H9 (cell line): ENCODE measurements around the gene THRB. TPM values are rescaled to one million over a fixed set of nuclear protein-coding genes. Genes with fewer than 3 reads are reported as not detected.

Experiments
- DNase-seq: peaks from one replicate; pipeline ENCODE4 v3.0.0-alpha.2; 2017
- H2AFZ ChIP-seq: one replicate; pipeline ENCODE4 v1.6.1; 2013; ENCODE audit warnings: mild to moderate bottlenecking, low read length, control low read depth, moderate library complexity
- H2AK5ac ChIP-seq: 2 replicates; pipeline ENCODE4 v1.6.1; 2013; ENCODE audit warnings: low read length, control low read depth, mixed read lengths; ENCODE audit not compliant: insufficient read length
- H2BK120ac ChIP-seq: one replicate; pipeline ENCODE4 v1.6.1; 2013; ENCODE audit warnings: low read depth, mild to moderate bottlenecking, low read length, control low read depth, inconsistent platforms; ENCODE audit not compliant: poor library complexity, severe bottlenecking
- H2BK12ac ChIP-seq: 2 replicates; pipeline ENCODE4 v1.6.1; 2013; ENCODE audit warnings: low read length, control low read depth, mixed read lengths, low read depth; ENCODE audit not compliant: insufficient read length
- H2BK15ac ChIP-seq: 2 replicates; pipeline ENCODE4 v1.6.1; 2013; ENCODE audit warnings: low read depth, low read length, control low read depth
- H2BK20ac ChIP-seq: one replicate; pipeline ENCODE4 v1.6.1; 2013; ENCODE audit warnings: low read depth, mild to moderate bottlenecking, low read length, control low read depth, inconsistent platforms; ENCODE audit not compliant: poor library complexity, severe bottlenecking
- H2BK5ac ChIP-seq: 2 replicates; pipeline ENCODE4 v1.6.1; 2013; ENCODE audit warnings: low read length, control low read depth, mixed read lengths; ENCODE audit not compliant: insufficient read length
- H3K14ac ChIP-seq: 2 replicates; pipeline ENCODE4 v1.6.1; 2013; ENCODE audit warnings: low read length, control low read depth; ENCODE audit not compliant: insufficient read depth
- H3K18ac ChIP-seq: 2 replicates; pipeline ENCODE4 v1.6.1; 2013; ENCODE audit warnings: low read depth, mild to moderate bottlenecking, mixed read lengths, low read length, control low read depth; ENCODE audit not compliant: insufficient read length
- H3K23ac ChIP-seq: 2 replicates; pipeline ENCODE4 v1.6.1; 2013; ENCODE audit warnings: low read length, control low read depth, mixed read lengths, low read depth; ENCODE audit not compliant: insufficient read length
- H3K23me2 ChIP-seq: 2 replicates; pipeline ENCODE4 v1.6.1; 2013; ENCODE audit warnings: low read depth, mild to moderate bottlenecking, mixed read lengths, low read length, control low read depth; ENCODE audit not compliant: insufficient read length, poor library complexity, severe bottlenecking
- H3K27ac ChIP-seq: 2 replicates; pipeline ENCODE4 v1.5.1; 2013; ENCODE audit warnings: low read length, control low read depth, mixed read lengths, low read depth; ENCODE audit not compliant: insufficient read length
- H3K27me3 ChIP-seq: 2 replicates; pipeline ENCODE4 v1.6.1; 2013; ENCODE audit warnings: low read length, control low read depth, inconsistent platforms; ENCODE audit not compliant: insufficient read depth
- H3K4ac ChIP-seq: 2 replicates; pipeline ENCODE4 v1.6.1; 2013; ENCODE audit warnings: low read depth, mild to moderate bottlenecking, control low read depth, inconsistent platforms, low read length, moderate library complexity
- H3K4me1 ChIP-seq: 2 replicates; pipeline ENCODE4 v1.6.1; 2013; ENCODE audit warnings: low read length, control low read depth, inconsistent platforms; ENCODE audit not compliant: insufficient read depth
- H3K4me2 ChIP-seq: 2 replicates; pipeline ENCODE4 v1.6.1; 2013; ENCODE audit warnings: low read length, control low read depth, mixed read lengths; ENCODE audit not compliant: insufficient read length, insufficient read depth
- H3K56ac ChIP-seq: 2 replicates; pipeline ENCODE4 v1.6.1; 2013; ENCODE audit warnings: low read depth, mild to moderate bottlenecking, mixed read lengths, low read length, control low read depth; ENCODE audit not compliant: insufficient read length
- H3K79me1 ChIP-seq: 2 replicates; pipeline ENCODE4 v1.6.1; 2013; ENCODE audit warnings: low read depth, mild to moderate bottlenecking, moderate library complexity, low read length, control low read depth, inconsistent platforms; ENCODE audit not compliant: insufficient read depth, poor library complexity, severe bottlenecking
- H3K79me2 ChIP-seq: 2 replicates; pipeline ENCODE4 v1.6.1; 2013; ENCODE audit warnings: low read length, control low read depth, inconsistent platforms; ENCODE audit not compliant: insufficient read depth
- H3K9ac ChIP-seq: 2 replicates; pipeline ENCODE4 v1.6.1; 2013; ENCODE audit warnings: low read length, control low read depth, mixed read lengths; ENCODE audit not compliant: insufficient read length; ENCODE audit errors: extremely low read depth
- H3K9me3 ChIP-seq: one replicate; pipeline ENCODE4 v1.6.1; 2013; ENCODE audit warnings: low read depth, low read length, inconsistent platforms; ENCODE audit not compliant: control insufficient read depth
- H3T11ph ChIP-seq: one replicate; pipeline ENCODE4 v1.6.1; 2013; ENCODE audit warnings: mild to moderate bottlenecking, low read length, control low read depth, inconsistent platforms
- H4K20me1 ChIP-seq: one replicate; pipeline ENCODE4 v1.6.1; 2013; ENCODE audit not compliant: control insufficient read depth, insufficient read length, insufficient read depth
- H4K5ac ChIP-seq: 2 replicates; pipeline ENCODE4 v1.6.1; 2013; ENCODE audit warnings: low read depth, mild to moderate bottlenecking, mixed read lengths, low read length, control low read depth; ENCODE audit not compliant: insufficient read length
- H4K8ac ChIP-seq: replicated peaks from 2 replicates; pipeline ENCODE4 v1.6.1; 2013; ENCODE audit warnings: low read length, control low read depth, mixed read lengths, low read depth; ENCODE audit not compliant: insufficient read length
- H4K91ac ChIP-seq: 2 replicates; pipeline ENCODE4 v1.6.1; 2013; ENCODE audit warnings: low read depth, mild to moderate bottlenecking, moderate library complexity, mixed read lengths, low read length, control low read depth; ENCODE audit not compliant: insufficient read length
- H3K27ac Mint-ChIP-seq, 3 experiments: 2 replicates in 2 of 3; 3 replicates in 1 of 3; pipeline ENCODE4 v1.8.0; 2020 to 2021; ENCODE audit warnings: mixed read lengths in 3 of 3, mild to moderate bottlenecking in 1 of 3, moderate library complexity in 1 of 3
- H3K27me3 Mint-ChIP-seq: 2 replicates; pipeline ENCODE4 v1.8.0; 2021; ENCODE audit warnings: low read depth, mild to moderate bottlenecking, moderate library complexity, mixed read lengths
- H3K36me3 Mint-ChIP-seq, 3 experiments: 2 replicates in 2 of 3; 3 replicates in 1 of 3; pipeline ENCODE4 v1.8.0; 2020 to 2021; ENCODE audit warnings: low read depth in 3 of 3, mixed read lengths in 3 of 3; ENCODE audit not compliant: insufficient read depth in 1 of 3
- H3K4me1 Mint-ChIP-seq, 2 experiments: 2 replicates each; pipeline ENCODE4 v1.8.0; 2020; ENCODE audit warnings: mixed read lengths in 2 of 2
- H3K4me3 Mint-ChIP-seq, 2 experiments: 2 replicates in 1 of 2; 3 replicates in 1 of 2; pipeline ENCODE4 v1.8.0; 2020 to 2021; ENCODE audit warnings: mild to moderate bottlenecking in 2 of 2, mixed read lengths in 2 of 2, moderate library complexity in 1 of 2
- H3K9me3 Mint-ChIP-seq, 2 experiments: 2 replicates in 1 of 2; 3 replicates in 1 of 2; pipeline ENCODE4 v1.8.0; 2020; ENCODE audit warnings: mild to moderate bottlenecking in 2 of 2, mixed read lengths in 2 of 2, moderate library complexity in 1 of 2
- WGBS: extraction: QIAGEN DNeasy Blood & Tissue Kit; methylation state at CpG from one replicate; pipeline ENCODE4 v1.1.7; 2013; ENCODE audit warnings: missing lambda C conversion rate, low lambda C conversion rate, mixed read lengths; ENCODE audit not compliant: insufficient read length; ENCODE audit errors: extremely low coverage; 5-methylcytosine and 5-hydroxymethylcytosine counted together
- total RNA-seq: library from RNA; stranded (reverse); gene quantifications from 2 replicates; pipeline ENCODE4 v1.2.1, GENCODE V29; 2021
- TF ChIP-seq, protein P1 (sequence below): fragments of 200-600 bp; sonication (generic); conservative IDR thresholded peaks from 3 replicates; pipeline ENCODE4 v1.8.0; 2021; ENCODE audit warnings: antibody characterized with exemption, mild to moderate bottlenecking

Gene THRB
- total RNA-seq, 1 experiment from 2014 or later, result 8.6 TPM

GRCh38 chr3:24460974-24461373, 33.7 kb downstream of the THRB start:
- no peak overlapping the region for H2BK15ac ChIP-seq
- Mint-ChIP-seq H3K4me1 (peaks cover 6 to 11% of the 10 kb centered on the region in 2 experiments), H3K4me3 (no peak overlapping the region), H3K36me3 (peaks cover 0 to 8% (median 0%) of the 10 kb centered on the region in 3 experiments; a peak in 2 of 7 replicates), H3K9me3 (peaks cover 0 to 4% of the 10 kb centered on the region in 2 experiments; a peak in 1 of 5 replicates), H3K27me3 (no peaks in the 10 kb centered on the region), H3K27ac (no peak overlapping the region)
- H4K8ac ChIP-seq, result no peak overlapping the region
- no peak overlapping the region for H4K5ac ChIP-seq
- H3K27ac ChIP-seq, result no peak overlapping the region
- H3K14ac ChIP-seq, result no peak overlapping the region
- H2AK5ac ChIP-seq, result no peak overlapping the region
- H2BK120ac ChIP-seq, result no peak overlapping the region
- H2BK5ac ChIP-seq, result no peak overlapping the region
- no peaks in the 10 kb centered on the region for H3K79me1 ChIP-seq
- H3K9ac ChIP-seq, result no peak overlapping the region
- no peak overlapping the region for H3K4me2 ChIP-seq
- no peaks in the 10 kb centered on the region for H3K79me2 ChIP-seq
- H2AFZ ChIP-seq, result no peak overlapping the region
- no peak overlapping the region for H2BK12ac ChIP-seq
- H3K23me2 ChIP-seq, result no peaks in the 10 kb centered on the region
- no peak overlapping the region for H3K18ac ChIP-seq
- WGBS, result no CpG with 5 or more reads among the region's 2 CpGs
- no peak overlapping the region for H3T11ph ChIP-seq
- no peak overlapping the region for H2BK20ac ChIP-seq
- H4K20me1 ChIP-seq, result no peaks in the 10 kb centered on the region
- no peaks in the 10 kb centered on the region for H3K9me3 ChIP-seq
- no peak overlapping the region for H3K23ac ChIP-seq
- H3K4me1 ChIP-seq, result no peaks in the 10 kb centered on the region
- no peak for DNase-seq
- TF ChIP-seq, protein P1, sequence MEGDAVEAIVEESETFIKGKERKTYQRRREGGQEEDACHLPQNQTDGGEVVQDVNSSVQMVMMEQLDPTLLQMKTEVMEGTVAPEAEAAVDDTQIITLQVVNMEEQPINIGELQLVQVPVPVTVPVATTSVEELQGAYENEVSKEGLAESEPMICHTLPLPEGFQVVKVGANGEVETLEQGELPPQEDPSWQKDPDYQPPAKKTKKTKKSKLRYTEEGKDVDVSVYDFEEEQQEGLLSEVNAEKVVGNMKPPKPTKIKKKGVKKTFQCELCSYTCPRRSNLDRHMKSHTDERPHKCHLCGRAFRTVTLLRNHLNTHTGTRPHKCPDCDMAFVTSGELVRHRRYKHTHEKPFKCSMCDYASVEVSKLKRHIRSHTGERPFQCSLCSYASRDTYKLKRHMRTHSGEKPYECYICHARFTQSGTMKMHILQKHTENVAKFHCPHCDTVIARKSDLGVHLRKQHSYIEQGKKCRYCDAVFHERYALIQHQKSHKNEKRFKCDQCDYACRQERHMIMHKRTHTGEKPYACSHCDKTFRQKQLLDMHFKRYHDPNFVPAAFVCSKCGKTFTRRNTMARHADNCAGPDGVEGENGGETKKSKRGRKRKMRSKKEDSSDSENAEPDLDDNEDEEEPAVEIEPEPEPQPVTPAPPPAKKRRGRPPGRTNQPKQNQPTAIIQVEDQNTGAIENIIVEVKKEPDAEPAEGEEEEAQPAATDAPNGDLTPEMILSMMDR, result no peak
- H3K4ac ChIP-seq, result no peak overlapping the region
- H3K27me3 ChIP-seq, result no peaks in the 10 kb centered on the region
- no peak overlapping the region for H4K91ac ChIP-seq
- no peak overlapping the region for H3K56ac ChIP-seq
